Liver (tissue), 9 donors: Measurements from ENCODE around the gene CD300LG. TPM values are rescaled to one million over a fixed set of nuclear protein-coding genes. Genes with fewer than 3 reads are reported as not detected.

ENCODE experiments used
- DNase-seq: peaks from one replicate; pipeline ENCODE4 v3.0.0-alpha.2; 2017; ENCODE audit warnings: low spot score
- H3K27ac ChIP-seq, 2 donors: one replicate each; pipeline ENCODE4 v1.7.0; 2013; ENCODE audit warnings: inconsistent platforms in 2 of 2, low read length in 2 of 2, control low read depth in 1 of 2, low read depth in 1 of 2, mild to moderate bottlenecking in 1 of 2
- H3K27me3 ChIP-seq, 4 donors: one replicate each; pipeline versions ENCODE4 v1.6.1 to v1.7.0; 2013; ENCODE audit warnings: low read length in 3 of 4, inconsistent platforms in 1 of 4, mild to moderate bottlenecking in 1 of 4, moderate library complexity in 1 of 4; ENCODE audit not compliant: control insufficient read depth in 4 of 4, insufficient read depth in 4 of 4
- H3K36me3 ChIP-seq, 4 donors: one replicate each; pipeline versions ENCODE4 v1.6.1 to v1.7.0; 2013; ENCODE audit warnings: low read length in 3 of 4, mild to moderate bottlenecking in 3 of 4, low read depth in 1 of 4, moderate library complexity in 1 of 4; ENCODE audit not compliant: control insufficient read depth in 4 of 4, insufficient read depth in 3 of 4
- H3K4me1 ChIP-seq, 4 donors: one replicate each; pipeline versions ENCODE4 v1.6.1 to v1.7.0; 2013; ENCODE audit warnings: low read length in 3 of 4, mild to moderate bottlenecking in 3 of 4, moderate library complexity in 1 of 4; ENCODE audit not compliant: control insufficient read depth in 4 of 4, insufficient read depth in 4 of 4
- H3K4me3 ChIP-seq, 3 donors: one replicate each; pipeline versions ENCODE4 v1.6.1 to v1.7.0; 2013; ENCODE audit warnings: low read length in 3 of 3, control low read depth in 1 of 3, low read depth in 1 of 3, mild to moderate bottlenecking in 1 of 3
- H3K9ac ChIP-seq, 2 donors: one replicate each; pipeline ENCODE4 v1.7.0; 2013; ENCODE audit warnings: low read length in 2 of 2, mild to moderate bottlenecking in 2 of 2, moderate library complexity in 2 of 2, control low read depth in 1 of 2, low read depth in 1 of 2
- H3K9me3 ChIP-seq, 4 donors: one replicate each; pipeline versions ENCODE4 v1.6.1 to v1.7.0; 2013; ENCODE audit warnings: low read length in 3 of 4; ENCODE audit not compliant: control insufficient read depth in 4 of 4
- EGR1 ChIP-seq, 2 donors: IDR thresholded peaks; 2 replicates each; pipeline ENCODE4 v1.6.1; 2016 to 2018; ENCODE audit warnings: antibody characterized with exemption in 2 of 2, low read depth in 2 of 2
- FOXA2 ChIP-seq: IDR thresholded peaks from 2 replicates; pipeline ENCODE4 v1.6.1; 2016; ENCODE audit warnings: antibody characterized with exemption
- GABPA ChIP-seq, 2 donors: IDR thresholded peaks in 1 of 2; conservative IDR thresholded peaks in 1 of 2; 2 replicates each; pipeline ENCODE4 v1.6.1; 2016; ENCODE audit warnings: antibody characterized with exemption in 2 of 2, mild to moderate bottlenecking in 1 of 2, moderate library complexity in 1 of 2
- HNF4A ChIP-seq, 2 donors: conservative IDR thresholded peaks; 2 replicates each; pipeline ENCODE4 v1.6.1; 2016; ENCODE audit warnings: antibody characterized with exemption in 2 of 2, mild to moderate bottlenecking in 2 of 2
- HNF4G ChIP-seq: IDR thresholded peaks from 2 replicates; pipeline ENCODE4 v1.6.1; 2016; ENCODE audit warnings: antibody characterized with exemption
- JUND ChIP-seq, 2 donors: IDR thresholded peaks; 2 replicates each; pipeline ENCODE4 v1.6.1; 2016; ENCODE audit warnings: antibody characterized with exemption in 2 of 2
- NR2F2 ChIP-seq: IDR thresholded peaks from 2 replicates; pipeline ENCODE4 v1.6.1; 2016; ENCODE audit warnings: antibody characterized with exemption
- RAD21 ChIP-seq, 2 donors: IDR thresholded peaks; 2 replicates each; pipeline ENCODE4 v1.6.1; 2016; ENCODE audit warnings: antibody characterized with exemption in 2 of 2, mild to moderate bottlenecking in 2 of 2
- RXRA ChIP-seq, 2 donors: IDR thresholded peaks; 2 replicates each; pipeline ENCODE4 v1.6.1; 2017 to 2018; ENCODE audit warnings: antibody characterized with exemption in 2 of 2, mild to moderate bottlenecking in 1 of 2
- SP1 ChIP-seq: IDR thresholded peaks from 2 replicates; pipeline ENCODE4 v1.6.1; 2018; ENCODE audit warnings: antibody characterized with exemption, mild to moderate bottlenecking
- TAF1 ChIP-seq: conservative IDR thresholded peaks from 2 replicates; pipeline ENCODE4 v1.6.1; 2016; ENCODE audit warnings: antibody characterized with exemption, mild to moderate bottlenecking
- YY1 ChIP-seq: IDR thresholded peaks from 2 replicates; pipeline ENCODE4 v1.6.1; 2016; ENCODE audit warnings: antibody characterized with exemption, mild to moderate bottlenecking
- WGBS: extraction: QIAGEN DNeasy Blood & Tissue Kit; methylation state at CpG from one replicate; pipeline ENCODE4 v1.1.7; 2013; 5-methylcytosine and 5-hydroxymethylcytosine counted together
- polyA plus RNA-seq, 2 donors: library from polyadenylated mRNA; stranded (reverse) in 1 of 2; unstranded in 1 of 2; fragments of 200-250 nt in 1 of 2; fragments of >200 nt in 1 of 2; fragmentation: Nextera tagmentation in 1 of 2; extraction: Ambion mirVana in 1 of 2; gene quantifications; one replicate each; pipeline versions ENCODE4 v1.2.1 to v1.2.3, GENCODE V29; 2013 to 2015
- total RNA-seq, 2 donors: library from RNA; depleted of rRNA; stranded (reverse); fragments of >200 nt; gene quantifications; one replicate each; pipeline ENCODE4 v1.2.3, GENCODE V29; 2014
- TF ChIP-seq, protein P1 (sequence below): IDR thresholded peaks from 2 replicates; pipeline ENCODE4 v1.6.1; 2016; ENCODE audit warnings: antibody characterized with exemption
- TF ChIP-seq, protein P2 (sequence below): IDR thresholded peaks from 2 replicates; pipeline ENCODE4 v1.6.1; 2016; ENCODE audit warnings: antibody characterized with exemption
- TF ChIP-seq, protein P3 (sequence below): IDR thresholded peaks from 2 replicates; pipeline ENCODE4 v1.6.1; 2016; ENCODE audit warnings: antibody characterized with exemption
- TF ChIP-seq, protein P4 (sequence below): fragments of 150-350 bp; IDR thresholded peaks from 2 replicates; pipeline ENCODE4 v1.5.1; 2017; ENCODE audit warnings: improper control_type of control experiment, low read depth, low read length; ENCODE audit not compliant: missing input control
- TF ChIP-seq, protein P5 (sequence below): IDR thresholded peaks from 2 replicates; pipeline ENCODE4 v1.6.1; 2016; ENCODE audit warnings: antibody characterized with exemption, mild to moderate bottlenecking
- donor health status: healthy.
- donor health status: healthy.
- donor health status: healthy.
- donor health status: healthy.
- donor health status: healthy.

The CD300LG gene
- total and polyA plus RNA-seq, 4 donors = 0.14 to 0.58 (median 0.20) TPM

DNA sequence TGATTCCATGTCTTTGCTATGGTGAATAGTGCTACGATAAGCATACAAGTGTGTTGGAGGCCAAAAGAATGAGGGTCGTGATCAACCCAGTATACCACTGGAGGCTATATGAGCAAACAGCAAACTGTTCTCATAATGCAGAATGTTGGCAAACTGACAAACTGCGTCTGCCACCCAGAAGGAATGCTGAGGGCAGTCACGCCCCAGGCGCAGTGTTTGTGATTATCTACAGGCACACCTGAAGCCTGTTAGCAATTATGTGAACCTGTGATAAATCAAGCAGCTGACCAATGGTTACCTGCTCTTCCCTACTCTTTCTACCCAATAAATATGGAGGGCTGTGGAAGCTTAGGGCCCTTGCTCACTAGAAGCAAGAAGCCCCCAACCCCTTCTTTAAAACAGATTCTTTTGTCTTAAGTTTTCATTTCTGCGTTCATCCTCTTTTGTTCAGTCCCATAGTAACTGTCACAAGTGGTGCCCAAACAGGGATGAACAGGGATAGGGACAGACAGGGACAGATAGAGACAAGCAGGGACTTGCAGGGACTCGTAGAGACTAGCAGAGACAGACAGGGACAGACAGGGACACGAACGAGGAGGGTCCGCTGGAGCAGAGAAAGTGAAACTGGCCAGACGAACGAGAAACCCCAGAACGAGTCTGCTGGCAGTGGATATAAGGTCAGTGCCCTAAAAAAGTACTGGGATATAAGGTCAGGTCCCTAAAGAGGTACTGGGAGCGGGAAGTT is 25.1 kb downstream of the CD300LG start:
- 67% methylated on average over 14 of the region's 14 CpGs for WGBS
- H3K4me3 ChIP-seq = no peak overlapping the region
- H3K9ac ChIP-seq = no peak overlapping the region
- no peaks in the 10 kb centered on the region for H3K9me3 ChIP-seq
- DNase-seq = no peak
- H3K36me3 ChIP-seq = no peaks in the 10 kb centered on the region
- H3K27ac ChIP-seq = no peak overlapping the region
- peaks cover 0 to 2% (median 0%) of the 10 kb centered on the region in 4 donors for H3K27me3 ChIP-seq
- H3K4me1 ChIP-seq = no peaks in the 10 kb centered on the region
- TF ChIP-seq GABPA (IDR thresholded peaks at IDR 0.05 in 1 of 2, conservative IDR thresholded peaks at IDR 0.05 in 1 of 2) (no peak), JUND (IDR thresholded peaks at IDR 0.05) (no peak), RAD21 (IDR thresholded peaks at IDR 0.05) (no peak), SP1 (no peak), YY1 (no peak), HNF4G (no peak), RXRA (IDR thresholded peaks at IDR 0.05) (no peak), EGR1 (IDR thresholded peaks at IDR 0.05; ENCODE audit: low read depth in 2 of 2) (no peak), NR2F2 (no peak), HNF4A (conservative IDR thresholded peaks at IDR 0.05) (no peak), FOXA2 (no peak), TAF1 (no peak)
- TF ChIP-seq, protein P1, sequence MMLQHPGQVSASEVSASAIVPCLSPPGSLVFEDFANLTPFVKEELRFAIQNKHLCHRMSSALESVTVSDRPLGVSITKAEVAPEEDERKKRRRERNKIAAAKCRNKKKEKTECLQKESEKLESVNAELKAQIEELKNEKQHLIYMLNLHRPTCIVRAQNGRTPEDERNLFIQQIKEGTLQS = no peak
- TF ChIP-seq, protein P2, sequence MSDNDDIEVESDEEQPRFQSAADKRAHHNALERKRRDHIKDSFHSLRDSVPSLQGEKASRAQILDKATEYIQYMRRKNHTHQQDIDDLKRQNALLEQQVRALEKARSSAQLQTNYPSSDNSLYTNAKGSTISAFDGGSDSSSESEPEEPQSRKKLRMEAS = no peak
- TF ChIP-seq, protein P3, sequence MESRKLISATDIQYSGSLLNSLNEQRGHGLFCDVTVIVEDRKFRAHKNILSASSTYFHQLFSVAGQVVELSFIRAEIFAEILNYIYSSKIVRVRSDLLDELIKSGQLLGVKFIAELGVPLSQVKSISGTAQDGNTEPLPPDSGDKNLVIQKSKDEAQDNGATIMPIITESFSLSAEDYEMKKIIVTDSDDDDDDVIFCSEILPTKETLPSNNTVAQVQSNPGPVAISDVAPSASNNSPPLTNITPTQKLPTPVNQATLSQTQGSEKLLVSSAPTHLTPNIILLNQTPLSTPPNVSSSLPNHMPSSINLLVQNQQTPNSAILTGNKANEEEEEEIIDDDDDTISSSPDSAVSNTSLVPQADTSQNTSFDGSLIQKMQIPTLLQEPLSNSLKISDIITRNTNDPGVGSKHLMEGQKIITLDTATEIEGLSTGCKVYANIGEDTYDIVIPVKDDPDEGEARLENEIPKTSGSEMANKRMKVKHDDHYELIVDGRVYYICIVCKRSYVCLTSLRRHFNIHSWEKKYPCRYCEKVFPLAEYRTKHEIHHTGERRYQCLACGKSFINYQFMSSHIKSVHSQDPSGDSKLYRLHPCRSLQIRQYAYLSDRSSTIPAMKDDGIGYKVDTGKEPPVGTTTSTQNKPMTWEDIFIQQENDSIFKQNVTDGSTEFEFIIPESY = no peak
- TF ChIP-seq, protein P4, sequence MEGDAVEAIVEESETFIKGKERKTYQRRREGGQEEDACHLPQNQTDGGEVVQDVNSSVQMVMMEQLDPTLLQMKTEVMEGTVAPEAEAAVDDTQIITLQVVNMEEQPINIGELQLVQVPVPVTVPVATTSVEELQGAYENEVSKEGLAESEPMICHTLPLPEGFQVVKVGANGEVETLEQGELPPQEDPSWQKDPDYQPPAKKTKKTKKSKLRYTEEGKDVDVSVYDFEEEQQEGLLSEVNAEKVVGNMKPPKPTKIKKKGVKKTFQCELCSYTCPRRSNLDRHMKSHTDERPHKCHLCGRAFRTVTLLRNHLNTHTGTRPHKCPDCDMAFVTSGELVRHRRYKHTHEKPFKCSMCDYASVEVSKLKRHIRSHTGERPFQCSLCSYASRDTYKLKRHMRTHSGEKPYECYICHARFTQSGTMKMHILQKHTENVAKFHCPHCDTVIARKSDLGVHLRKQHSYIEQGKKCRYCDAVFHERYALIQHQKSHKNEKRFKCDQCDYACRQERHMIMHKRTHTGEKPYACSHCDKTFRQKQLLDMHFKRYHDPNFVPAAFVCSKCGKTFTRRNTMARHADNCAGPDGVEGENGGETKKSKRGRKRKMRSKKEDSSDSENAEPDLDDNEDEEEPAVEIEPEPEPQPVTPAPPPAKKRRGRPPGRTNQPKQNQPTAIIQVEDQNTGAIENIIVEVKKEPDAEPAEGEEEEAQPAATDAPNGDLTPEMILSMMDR = no peak

DNA sequence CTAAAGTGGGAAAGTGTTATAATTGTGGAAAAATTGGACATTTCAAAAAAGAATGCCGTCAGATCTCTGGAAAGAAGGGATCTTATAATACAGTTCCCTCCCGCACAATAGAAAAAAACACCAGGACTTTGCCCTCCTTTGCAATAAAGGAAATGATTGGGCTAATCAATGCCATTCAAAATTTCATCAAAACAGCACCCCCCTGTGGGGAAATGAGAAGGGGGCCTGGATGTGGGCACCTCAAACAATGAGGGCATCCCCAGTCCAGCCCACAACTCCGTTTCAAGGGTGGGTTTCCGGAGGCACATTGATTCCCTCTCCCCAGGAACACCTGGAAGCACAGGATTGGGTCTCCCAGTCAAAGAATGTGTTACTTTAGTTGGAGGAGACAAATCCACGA is 26.1 kb downstream of the CD300LG start:
- Histone ChIP-seq H3K9me3 (no peaks in the 10 kb centered on the region), H3K4me3 (no peak overlapping the region), H3K27ac (no peak overlapping the region), H3K4me1 (no peaks in the 10 kb centered on the region), H3K9ac (no peak overlapping the region), H3K36me3 (no peaks in the 10 kb centered on the region), H3K27me3 (peaks cover 0 to 2% (median 0%) of the 10 kb centered on the region in 4 donors)
- TF ChIP-seq SP1 (no peak), HNF4A (conservative IDR thresholded peaks at IDR 0.05) (no peak), GABPA (IDR thresholded peaks at IDR 0.05 in 1 of 2, conservative IDR thresholded peaks at IDR 0.05 in 1 of 2) (no peak), EGR1 (IDR thresholded peaks at IDR 0.05; ENCODE audit: low read depth in 2 of 2) (no peak)
- TF ChIP-seq, protein P5, sequence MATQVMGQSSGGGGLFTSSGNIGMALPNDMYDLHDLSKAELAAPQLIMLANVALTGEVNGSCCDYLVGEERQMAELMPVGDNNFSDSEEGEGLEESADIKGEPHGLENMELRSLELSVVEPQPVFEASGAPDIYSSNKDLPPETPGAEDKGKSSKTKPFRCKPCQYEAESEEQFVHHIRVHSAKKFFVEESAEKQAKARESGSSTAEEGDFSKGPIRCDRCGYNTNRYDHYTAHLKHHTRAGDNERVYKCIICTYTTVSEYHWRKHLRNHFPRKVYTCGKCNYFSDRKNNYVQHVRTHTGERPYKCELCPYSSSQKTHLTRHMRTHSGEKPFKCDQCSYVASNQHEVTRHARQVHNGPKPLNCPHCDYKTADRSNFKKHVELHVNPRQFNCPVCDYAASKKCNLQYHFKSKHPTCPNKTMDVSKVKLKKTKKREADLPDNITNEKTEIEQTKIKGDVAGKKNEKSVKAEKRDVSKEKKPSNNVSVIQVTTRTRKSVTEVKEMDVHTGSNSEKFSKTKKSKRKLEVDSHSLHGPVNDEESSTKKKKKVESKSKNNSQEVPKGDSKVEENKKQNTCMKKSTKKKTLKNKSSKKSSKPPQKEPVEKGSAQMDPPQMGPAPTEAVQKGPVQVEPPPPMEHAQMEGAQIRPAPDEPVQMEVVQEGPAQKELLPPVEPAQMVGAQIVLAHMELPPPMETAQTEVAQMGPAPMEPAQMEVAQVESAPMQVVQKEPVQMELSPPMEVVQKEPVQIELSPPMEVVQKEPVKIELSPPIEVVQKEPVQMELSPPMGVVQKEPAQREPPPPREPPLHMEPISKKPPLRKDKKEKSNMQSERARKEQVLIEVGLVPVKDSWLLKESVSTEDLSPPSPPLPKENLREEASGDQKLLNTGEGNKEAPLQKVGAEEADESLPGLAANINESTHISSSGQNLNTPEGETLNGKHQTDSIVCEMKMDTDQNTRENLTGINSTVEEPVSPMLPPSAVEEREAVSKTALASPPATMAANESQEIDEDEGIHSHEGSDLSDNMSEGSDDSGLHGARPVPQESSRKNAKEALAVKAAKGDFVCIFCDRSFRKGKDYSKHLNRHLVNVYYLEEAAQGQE = no peak
- TF ChIP-seq, protein P2 = no peak
- WGBS = 75% methylated on average over 5 of the region's 5 CpGs
- DNase-seq = no peak
